HAP-1 (cell line): Measurements from ENCODE around the gene VASN.
A peak's percentile ranks its signal among the peaks of the same experiment; 100 is the strongest.

Experiments used
- DNase-seq, 2 experiments: peaks; one replicate each; pipeline ENCODE4 v3.0.0-alpha.2; 2016 to 2020; ENCODE audit warnings: low spot score in 2 of 2
- H3K27me3 ChIP-seq: fragments of 250-450 bp; sonication (Bioruptor Pico); 2 replicates; pipeline ENCODE4 v1.5.1; 2020; ENCODE audit warnings: low read depth, mild to moderate bottlenecking, moderate library complexity
- H3K36me3 ChIP-seq: fragments of 250-450 bp; sonication (Bioruptor Pico); replicated peaks from 2 replicates; pipeline ENCODE4 v1.5.1; 2020; ENCODE audit warnings: mild to moderate bottlenecking
- H3K4me1 ChIP-seq: fragments of 250-450 bp; sonication (Bioruptor Pico); 2 replicates; pipeline ENCODE4 v1.5.1; 2020; ENCODE audit warnings: mild to moderate bottlenecking
- H3K4me3 ChIP-seq: fragments of 250-450 bp; sonication (Bioruptor Pico); 2 replicates; pipeline ENCODE4 v1.5.1; 2020; ENCODE audit warnings: mild to moderate bottlenecking, moderate library complexity
- H3K9me3 ChIP-seq: fragments of 250-450 bp; sonication (Bioruptor Pico); 2 replicates; pipeline ENCODE4 v1.5.1; 2020; ENCODE audit warnings: mild to moderate bottlenecking, moderate library complexity
- in situ Hi-C: fragments of 300-500 bp; cut with MboI; formaldehyde crosslinking; loops from 3 replicates; pipeline ENCODE4 v1.14.3; 2020; ENCODE audit warnings: low sequenced_read_pairs, inconsistent platforms, mixed read lengths

The VASN gene

GRCh38 chr16:4395055-4395726, 23.5 kb downstream of the VASN start:
- Histone ChIP-seq H3K4me1 (no peaks in the 10 kb centered on the region), H3K27me3 (no peaks in the 10 kb centered on the region), H3K4me3 (no peak overlapping the region), H3K9me3 (no peaks in the 10 kb centered on the region), H3K36me3 (peaks cover 12% of the 10 kb centered on the region)
- DNase-seq = no peak
- in situ Hi-C loops = no loop called here

DNA sequence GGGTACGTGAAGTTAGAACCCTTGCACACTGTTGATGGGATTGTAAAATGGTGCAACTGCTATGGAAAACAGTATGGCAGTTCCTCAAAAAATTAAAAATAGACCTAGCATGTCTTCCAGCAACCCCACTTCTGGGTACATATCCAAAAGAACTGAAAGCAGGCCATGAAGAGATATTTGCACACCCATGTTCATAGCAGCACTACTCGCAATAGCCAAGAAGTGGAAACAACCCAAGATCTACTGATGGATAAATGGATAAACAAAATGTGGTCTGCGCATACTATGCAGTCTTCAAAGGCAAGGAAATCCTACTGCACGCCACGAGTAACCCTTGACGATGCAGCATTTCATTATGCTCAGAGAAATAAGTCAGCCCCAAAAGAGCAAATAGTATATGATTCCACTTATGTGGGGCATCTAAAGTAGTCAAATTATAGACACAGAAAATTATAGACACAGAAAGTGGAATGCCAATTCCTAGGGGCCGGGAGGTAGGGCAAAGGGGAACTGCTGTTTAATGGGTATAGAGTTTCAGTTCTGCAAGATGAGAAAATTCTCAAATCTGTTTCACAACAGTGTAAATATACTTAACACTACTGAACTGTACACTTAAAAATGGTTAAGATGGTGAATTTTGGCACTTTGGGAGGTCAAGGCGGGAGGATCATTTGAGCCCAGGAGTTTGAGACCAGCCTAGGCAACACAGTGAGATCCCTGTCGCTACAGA, 27.5 kb downstream of the VASN start:
- Histone ChIP-seq H3K36me3 (peaks cover 26% of the 10 kb centered on the region), H3K9me3 (no peaks in the 10 kb centered on the region), H3K27me3 (no peaks in the 10 kb centered on the region), H3K4me1 (no peaks in the 10 kb centered on the region), H3K4me3 (no peak overlapping the region)
- no peak for DNase-seq
- in situ Hi-C loops = no loop called here

DNA sequence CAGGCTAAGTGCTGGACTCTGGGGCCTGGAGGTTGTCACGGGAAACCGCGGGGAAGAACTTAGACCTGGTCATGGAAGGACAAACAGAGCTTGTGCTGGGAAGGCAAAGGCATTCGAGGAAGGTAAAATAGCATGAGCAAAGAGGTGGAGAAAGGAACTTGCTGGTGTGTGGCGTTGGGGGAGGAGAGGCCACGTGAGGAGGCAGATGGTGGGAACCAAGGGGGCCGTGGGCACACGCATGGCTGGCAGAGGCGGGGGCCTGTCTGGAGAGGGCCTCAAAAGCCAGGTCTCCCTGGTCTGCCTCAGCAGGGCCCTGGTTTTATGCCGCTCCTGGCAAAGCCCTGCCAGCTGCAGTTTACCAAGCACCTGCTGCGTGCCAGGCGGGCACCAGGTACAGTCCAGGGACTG, 29.4 kb downstream of the VASN start:
- H3K9me3 ChIP-seq = no peaks in the 10 kb centered on the region
- DNase-seq = no peak
- H3K4me3 ChIP-seq = no peak overlapping the region
- H3K4me1 ChIP-seq = no peaks in the 10 kb centered on the region
- in situ Hi-C loops = no loop called here
- peaks cover 34% of the 10 kb centered on the region for H3K36me3 ChIP-seq
- H3K27me3 ChIP-seq = no peaks in the 10 kb centered on the region

- no peak for DNase-seq
- Histone ChIP-seq H3K36me3 (peaks cover 30% of the 10 kb centered on the region), H3K9me3 (no peaks in the 10 kb centered on the region), H3K4me1 (no peaks in the 10 kb centered on the region), H3K4me3 (no peak overlapping the region), H3K27me3 (no peaks in the 10 kb centered on the region)
- in situ Hi-C loops = no loop called here
Observed at GRCh38 chr16:4401510-4401909, 29.9 kb downstream of the VASN start.

DNA sequence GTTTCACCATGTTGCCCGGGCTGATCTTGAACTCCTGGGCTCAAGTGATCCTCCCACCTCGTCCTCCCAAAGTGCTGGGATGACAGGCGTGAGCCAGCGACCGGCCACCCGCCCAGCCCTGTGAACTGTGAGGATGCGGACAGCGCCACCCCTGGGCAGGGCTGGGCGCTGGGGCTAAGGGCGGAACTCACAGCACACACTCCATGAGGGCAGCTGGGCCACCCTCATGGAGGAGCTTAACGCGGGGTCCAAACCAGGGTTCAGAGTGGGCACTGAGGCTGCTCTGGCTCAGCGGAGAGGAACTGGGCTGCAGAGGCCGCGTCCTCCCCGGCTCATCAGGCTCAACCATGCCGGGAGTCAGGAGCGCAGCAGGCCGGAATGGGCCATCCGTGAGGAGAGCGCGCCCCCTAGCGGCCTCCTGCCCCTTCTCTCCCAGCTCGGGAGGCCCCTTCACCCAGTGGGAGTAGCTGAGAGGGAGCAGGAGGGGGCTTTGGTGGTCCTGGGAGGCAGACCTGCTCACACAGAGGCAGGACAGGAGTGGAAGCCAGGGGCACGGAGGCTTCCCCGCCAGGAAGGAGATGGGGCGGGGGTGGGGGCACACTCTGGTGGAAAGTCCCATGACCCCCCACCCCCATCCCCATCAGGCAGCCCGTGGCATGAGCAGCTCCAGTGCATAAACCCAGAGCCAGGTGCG, 30.9 kb downstream of the VASN start:
- H3K4me1 ChIP-seq = no peaks in the 10 kb centered on the region
- no peaks in the 10 kb centered on the region for H3K9me3 ChIP-seq
- no peaks in the 10 kb centered on the region for H3K27me3 ChIP-seq
- DNase-seq = peak; percentile 69 to 90
- H3K4me3 ChIP-seq = no peak overlapping the region
- in situ Hi-C loops = no loop called here
- peaks cover 30% of the 10 kb centered on the region for H3K36me3 ChIP-seq

DNA sequence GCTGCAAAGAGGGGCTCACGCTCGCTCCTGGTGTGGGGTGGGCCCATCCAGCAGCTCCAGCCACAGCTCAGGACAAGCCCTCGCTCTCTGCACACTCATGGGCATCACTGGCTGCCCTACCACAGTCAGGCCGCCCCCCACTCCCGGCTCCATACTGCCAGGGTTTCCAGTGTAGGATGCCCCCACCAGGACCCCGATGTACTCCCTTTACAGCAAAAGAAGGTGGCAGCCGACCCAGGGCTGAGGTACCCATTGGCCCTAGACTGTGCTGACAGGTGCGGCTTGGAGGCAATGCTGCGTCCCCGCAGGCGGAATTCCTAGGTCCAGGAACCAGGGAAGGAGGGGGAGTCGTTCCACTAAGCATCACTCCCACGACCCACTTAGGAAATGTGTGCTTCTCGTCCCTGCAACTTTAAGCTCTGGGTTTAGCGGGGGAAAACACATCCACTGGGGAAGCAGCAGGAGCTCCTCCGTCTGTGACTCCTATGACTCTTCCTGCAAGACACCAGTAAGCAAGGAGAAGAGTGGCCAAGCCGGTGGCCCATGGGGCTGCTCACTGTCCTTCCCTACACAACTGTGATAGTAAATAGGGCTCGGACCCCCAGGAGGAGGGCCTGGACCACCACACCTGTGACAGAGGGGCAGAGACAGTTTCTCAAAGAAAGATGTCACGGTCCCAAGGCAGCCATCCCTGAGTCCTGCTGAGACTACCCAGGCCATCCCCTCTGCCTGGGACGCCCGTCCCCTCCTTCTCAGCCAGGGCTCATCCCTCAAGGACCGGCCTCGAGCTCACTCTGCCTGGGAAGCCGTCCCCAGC, 31.7 kb downstream of the VASN start:
- peaks cover 25% of the 10 kb centered on the region for H3K36me3 ChIP-seq
- DNase-seq = no peak
- no peak overlapping the region for H3K4me3 ChIP-seq
- H3K27me3 ChIP-seq = no peaks in the 10 kb centered on the region
- H3K9me3 ChIP-seq = no peaks in the 10 kb centered on the region
- no peaks in the 10 kb centered on the region for H3K4me1 ChIP-seq
- in situ Hi-C loops = no loop called here

GRCh38 chr16:4404247-4404966, 32.8 kb downstream of the VASN start:
- H3K36me3 ChIP-seq = peaks cover 27% of the 10 kb centered on the region
- peak; percentile 58 to 85 for DNase-seq
- H3K9me3 ChIP-seq = no peaks in the 10 kb centered on the region
- no peaks in the 10 kb centered on the region for H3K4me1 ChIP-seq
- no peak overlapping the region for H3K4me3 ChIP-seq
- H3K27me3 ChIP-seq = no peaks in the 10 kb centered on the region
- in situ Hi-C loops = no loop called here

DNA sequence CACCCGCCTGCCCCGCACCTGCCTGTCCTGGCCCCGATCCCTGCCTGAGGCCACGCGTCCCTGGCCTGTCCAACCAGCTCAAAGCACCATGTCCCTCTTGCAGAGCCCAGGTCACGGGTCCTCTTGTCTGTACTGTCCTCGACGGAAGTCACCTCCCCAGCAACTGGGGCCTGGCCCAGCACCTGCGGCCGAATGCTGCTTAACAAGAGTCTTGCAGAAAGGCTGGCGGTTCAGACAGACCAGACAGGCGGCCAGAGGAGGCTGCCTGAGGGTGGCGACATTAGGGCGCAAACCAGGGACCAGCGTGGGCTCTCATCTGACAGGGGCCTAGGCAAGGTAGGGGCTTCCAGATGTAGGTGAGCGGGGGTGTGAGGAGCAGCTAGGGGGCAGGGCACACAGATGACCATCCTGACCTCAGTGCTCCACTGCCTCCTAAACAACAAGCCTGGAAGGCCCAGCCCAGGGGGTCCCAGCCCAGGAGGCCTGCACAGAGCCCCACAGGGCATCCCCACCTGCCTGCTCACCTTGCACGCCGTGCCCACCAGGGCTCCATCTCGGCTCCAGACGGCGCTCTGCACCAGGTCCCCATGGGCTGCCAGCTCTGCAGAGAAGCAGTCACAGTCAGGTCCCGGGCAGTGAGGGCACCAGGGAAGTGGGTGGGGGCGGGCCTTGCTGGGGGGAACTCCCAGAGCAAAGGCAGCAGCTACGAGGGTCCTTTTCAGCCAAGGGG, 33.5 kb downstream of the VASN start:
- H3K36me3 ChIP-seq = peaks cover 29% of the 10 kb centered on the region
- no peak for DNase-seq
- no peaks in the 10 kb centered on the region for H3K9me3 ChIP-seq
- no peaks in the 10 kb centered on the region for H3K27me3 ChIP-seq
- in situ Hi-C loops = no loop called here
- no peaks in the 10 kb centered on the region for H3K4me1 ChIP-seq
- H3K4me3 ChIP-seq = no peak overlapping the region

DNA sequence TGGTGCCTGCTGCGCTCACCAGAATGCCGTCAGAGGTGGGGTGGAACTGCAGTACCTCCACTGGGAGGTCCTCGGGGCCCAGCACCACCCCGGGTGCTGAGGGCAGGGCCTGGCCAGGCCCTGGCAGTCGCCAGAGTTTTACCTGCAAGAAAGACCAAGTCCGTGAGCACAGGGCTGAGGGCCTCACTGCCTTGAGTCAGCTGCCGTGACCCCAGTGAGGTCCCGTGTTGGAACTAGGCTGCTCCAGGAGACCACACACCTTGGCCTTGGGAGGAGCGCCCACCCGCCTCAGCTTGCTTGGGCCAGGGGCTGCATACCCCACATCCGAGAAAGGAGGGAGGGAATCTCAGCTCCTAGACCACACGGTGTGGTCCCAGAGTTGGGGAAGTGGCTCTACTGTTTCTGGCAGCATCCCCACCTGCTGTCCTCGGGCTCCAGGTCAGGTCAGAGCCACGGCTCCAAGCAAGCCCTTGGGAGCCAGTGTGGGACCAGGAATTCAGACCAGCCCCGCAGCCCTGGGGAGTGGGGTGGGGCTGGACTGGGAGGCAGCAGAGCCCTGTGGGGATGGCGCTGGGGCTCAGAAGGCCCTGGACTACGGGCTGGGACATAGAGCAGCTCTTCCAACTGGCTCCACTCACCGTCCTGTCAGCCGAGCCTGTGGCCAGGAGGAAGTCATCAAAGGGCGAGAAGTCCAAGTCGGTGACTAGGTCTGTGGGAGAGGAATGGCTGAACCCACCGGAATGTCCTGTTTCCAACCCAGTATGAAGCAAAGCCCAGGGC, 36.1 kb downstream of the VASN start:
- Histone ChIP-seq H3K4me1 (peaks cover 5% of the 10 kb centered on the region; the same call in 1 of the 2 replicates), H3K9me3 (no peaks in the 10 kb centered on the region), H3K27me3 (no peaks in the 10 kb centered on the region), H3K4me3 (no peak overlapping the region), H3K36me3 (peaks cover 41% of the 10 kb centered on the region)
- in situ Hi-C loops = no loop called here
- DNase-seq = no peak

GRCh38 chr16:4408323-4408690, 36.7 kb downstream of the VASN start:
- Histone ChIP-seq H3K4me3 (no peak overlapping the region), H3K27me3 (no peaks in the 10 kb centered on the region), H3K36me3 (peaks cover 36% of the 10 kb centered on the region), H3K4me1 (peaks cover 5% of the 10 kb centered on the region; the same call in 1 of the 2 replicates), H3K9me3 (no peaks in the 10 kb centered on the region)
- no peak for DNase-seq
- in situ Hi-C loops = no loop called here

GRCh38 chr16:4409081-4409932, 37.7 kb downstream of the VASN start:
- no peak for DNase-seq
- Histone ChIP-seq H3K27me3 (no peaks in the 10 kb centered on the region), H3K36me3 (peaks cover 30% of the 10 kb centered on the region), H3K4me1 (peaks cover 5% of the 10 kb centered on the region; the same call in 1 of the 2 replicates), H3K9me3 (no peaks in the 10 kb centered on the region), H3K4me3 (no peak overlapping the region)
- in situ Hi-C loops = no loop called here
